HG03457 (cell line): ENCODE results near the gene MBD6.

Experiments used
- ATAC-seq: cut with Tn5 transposase; IDR thresholded peaks from one replicate; pipeline ENCODE4 v1.9.1; 2021; ENCODE audit warnings: moderate number of reproducible peaks; ENCODE audit not compliant: unreplicated experiment

Gene MBD6

DNA sequence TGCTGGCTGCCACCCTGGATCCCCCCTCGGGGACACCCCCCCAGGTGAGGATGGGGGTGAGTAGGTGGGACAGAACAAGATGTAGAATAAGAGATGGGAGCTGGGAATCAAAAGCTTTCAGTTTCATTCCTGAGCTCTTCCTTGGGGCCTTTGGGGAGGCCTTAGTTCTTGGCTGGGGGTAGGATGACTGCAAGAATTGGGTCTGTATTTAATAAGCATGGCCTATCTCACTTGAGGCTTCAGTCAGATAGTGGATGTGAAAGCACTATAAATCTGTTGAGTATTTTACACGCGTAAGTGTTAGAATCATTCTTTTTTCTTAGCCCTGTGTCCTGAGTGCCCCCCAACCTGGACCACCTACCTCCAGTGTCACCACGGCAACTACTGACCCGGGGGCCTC is 4.6 kb downstream of the MBD6 start:
- ATAC-seq: no peak

DNA sequence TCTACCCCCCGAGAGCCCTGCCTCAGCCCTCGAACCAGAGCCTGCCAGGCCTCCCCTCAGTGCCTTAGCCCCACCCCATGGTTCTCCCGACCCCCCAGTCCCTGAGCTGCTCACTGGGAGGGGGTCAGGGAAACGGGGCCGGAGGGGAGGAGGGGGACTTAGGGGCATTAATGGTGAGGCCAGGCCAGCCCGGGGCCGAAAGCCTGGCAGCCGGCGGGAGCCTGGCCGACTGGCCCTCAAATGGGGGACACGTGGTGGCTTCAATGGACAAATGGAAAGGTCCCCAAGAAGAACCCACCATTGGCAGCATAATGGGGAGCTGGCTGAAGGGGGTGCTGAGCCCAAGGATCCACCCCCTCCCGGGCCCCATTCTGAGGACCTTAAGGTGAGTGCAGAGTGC is 5.6 kb downstream of the MBD6 start:
- no peak for ATAC-seq

DNA sequence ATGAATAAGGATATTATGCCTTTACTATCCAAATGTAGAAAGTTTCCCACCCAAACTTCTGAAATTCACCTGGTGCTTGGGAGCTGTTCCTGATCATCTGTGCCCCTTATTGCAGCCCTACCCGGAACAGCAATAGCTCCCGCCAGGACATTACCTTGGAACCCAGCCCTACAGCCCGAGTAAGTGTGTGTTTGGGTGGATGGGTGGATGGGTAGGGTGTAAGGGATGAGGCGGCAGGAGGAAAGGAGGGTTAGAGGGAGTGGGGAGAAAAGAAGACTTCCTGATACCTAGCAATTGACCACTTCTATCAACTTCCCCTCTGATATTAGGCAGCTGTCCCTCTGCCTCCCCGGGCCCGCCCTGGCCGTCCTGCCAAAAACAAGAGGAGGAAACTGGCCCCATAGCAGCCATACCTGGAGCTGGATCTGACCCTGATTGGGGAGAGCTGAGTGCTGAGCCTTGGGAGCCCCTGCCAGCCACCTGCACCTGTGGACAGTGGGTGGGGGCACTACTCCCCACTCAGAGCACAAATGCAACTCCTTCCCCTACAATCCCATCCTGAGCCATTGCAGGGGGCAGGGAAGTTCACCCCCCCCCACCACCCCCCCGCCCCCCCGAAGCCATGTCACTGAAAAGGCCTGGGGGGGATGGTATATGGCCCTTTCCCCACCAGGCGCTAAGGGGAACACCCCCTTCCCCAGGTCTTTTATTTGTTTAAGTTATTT is 6.4 kb downstream of the MBD6 start:
- ATAC-seq: no peak

- no peak for ATAC-seq
Measured at GRCh38 chr12:57529831-57530230, 7.2 kb downstream of the MBD6 start.

DNA sequence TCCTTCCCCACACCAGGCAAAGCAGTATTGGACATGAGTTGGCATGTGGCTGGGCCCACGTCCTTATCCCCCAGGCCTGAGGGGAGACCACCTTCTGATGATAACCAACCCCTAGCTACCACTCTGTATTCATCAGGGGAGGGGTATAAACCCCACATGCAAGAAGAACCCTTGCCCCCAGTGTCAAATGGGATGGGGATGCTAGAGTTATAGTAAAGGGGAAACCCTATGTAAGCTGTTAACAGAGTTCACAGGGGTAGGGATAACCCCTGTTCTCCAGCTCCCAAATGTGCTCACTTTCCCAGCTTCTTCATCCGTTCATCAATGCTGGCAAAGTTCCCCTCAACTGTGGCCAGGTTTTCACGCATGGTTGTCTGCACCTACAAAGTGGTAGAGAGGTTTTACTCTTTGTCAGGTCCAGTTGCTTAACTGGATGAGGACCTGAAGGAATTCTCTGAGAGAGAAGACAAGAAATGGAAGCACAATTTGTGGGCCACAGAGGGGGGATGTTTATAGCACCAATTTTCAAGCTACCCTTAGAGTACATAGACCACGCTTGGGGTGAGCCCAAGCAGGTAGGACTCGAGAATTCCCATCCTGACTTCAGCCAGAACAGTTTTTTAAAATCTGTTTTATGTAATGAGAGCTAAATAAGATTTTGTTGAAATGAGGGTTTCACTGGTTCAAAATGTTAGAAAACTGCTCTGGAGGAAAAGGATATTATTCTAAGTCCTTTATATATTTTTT is 7.9 kb downstream of the MBD6 start:
- ATAC-seq: no peak

DNA sequence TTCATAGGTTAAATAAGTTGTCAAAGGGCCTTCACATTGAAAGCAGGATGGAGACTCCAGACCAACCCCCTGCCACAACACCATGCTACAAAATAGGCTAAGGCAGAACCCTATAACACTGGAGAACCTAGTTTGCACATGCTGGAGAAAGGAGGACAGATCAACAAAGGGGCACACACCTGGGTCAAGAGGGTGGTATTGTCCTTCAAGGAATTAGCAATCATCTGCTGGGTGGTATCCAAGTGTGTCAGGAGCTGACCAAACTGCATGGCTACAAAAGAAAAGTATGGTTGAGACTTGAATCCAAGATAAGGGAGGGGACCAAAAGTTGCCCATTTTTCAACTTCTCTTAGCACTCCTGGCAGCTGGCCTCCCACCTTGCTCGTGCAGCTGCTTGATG is 9.2 kb downstream of the MBD6 start:
- no peak for ATAC-seq

DNA sequence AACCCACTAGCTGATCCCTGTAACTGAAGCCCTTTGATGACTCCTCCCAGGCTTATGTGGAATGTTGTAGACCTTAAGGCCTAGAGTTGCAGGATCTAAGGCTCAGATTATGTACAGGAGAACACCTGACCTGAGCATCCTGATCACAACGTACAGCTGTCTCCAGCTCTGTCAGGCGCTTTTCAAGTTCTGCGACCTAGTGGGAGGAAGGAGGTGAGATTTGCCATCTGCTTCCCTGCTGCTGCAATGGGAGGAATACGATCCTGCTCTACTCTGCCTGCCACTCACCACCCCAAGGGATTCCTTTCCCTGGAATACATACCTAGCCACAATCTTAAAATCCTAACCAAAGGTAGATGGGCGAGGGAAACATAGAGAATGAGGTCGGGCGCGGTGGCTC is 10.5 kb downstream of the MBD6 start:
- no peak for ATAC-seq

GRCh38 chr12:57534250-57534649 is 11.6 kb downstream of the MBD6 start:
- ATAC-seq: no peak

- no peak for ATAC-seq
Measured at GRCh38 chr12:57534991-57535543, 12.4 kb downstream of the MBD6 start.

- no peak for ATAC-seq
Measured at GRCh38 chr12:57535764-57536596, 13.4 kb downstream of the MBD6 start.

DNA sequence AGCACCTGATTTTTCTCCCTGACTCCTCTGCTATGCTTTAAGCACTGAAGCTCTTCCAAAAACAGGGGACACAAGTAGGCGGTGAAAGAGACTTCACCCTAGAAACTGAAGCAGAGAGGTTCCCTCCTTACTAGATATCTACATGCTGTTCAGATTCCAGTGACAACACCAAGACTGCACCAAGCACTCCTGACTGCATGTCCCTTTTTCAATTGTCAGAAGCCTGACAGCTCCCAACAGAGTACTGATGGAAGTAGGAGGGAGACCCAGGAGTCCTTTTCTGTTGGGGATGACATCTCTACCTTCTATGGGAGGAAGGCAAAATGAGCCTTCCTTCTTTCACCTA is 13.9 kb downstream of the MBD6 start:
- ATAC-seq: no peak

DNA sequence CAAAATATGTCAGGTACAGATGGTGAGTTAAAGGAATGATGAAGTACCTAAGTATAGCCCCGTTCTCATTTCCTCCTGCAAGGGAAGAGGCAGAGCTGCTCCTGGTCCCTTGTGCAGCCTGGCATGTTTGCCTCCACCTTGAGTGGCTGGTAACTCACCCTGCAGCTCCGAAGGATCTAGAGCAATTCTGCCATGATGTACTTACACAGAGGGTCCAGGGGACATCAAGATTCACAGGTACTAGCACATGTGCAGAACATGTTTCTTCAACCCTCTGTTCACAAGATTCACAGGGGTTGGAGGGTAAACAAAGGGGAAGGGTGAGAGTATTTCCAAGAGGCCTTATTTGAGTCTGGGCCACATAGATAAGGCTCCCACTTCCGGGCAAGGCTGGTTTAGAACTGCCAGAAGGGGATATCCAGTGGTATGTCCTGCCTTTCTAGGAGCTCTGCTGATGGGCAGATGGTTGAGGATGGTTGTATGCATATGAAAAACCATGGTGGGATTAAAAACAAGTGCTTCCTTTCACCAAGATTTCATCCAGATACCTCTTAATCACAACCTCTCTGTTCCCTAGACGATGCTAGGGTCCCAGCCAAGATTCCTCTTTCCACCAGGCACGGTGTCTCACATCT is 16.6 kb downstream of the MBD6 start:
- ATAC-seq: no peak

- ATAC-seq: no peak
Measured at GRCh38 chr12:57541001-57541400, 18.4 kb downstream of the MBD6 start.

DNA sequence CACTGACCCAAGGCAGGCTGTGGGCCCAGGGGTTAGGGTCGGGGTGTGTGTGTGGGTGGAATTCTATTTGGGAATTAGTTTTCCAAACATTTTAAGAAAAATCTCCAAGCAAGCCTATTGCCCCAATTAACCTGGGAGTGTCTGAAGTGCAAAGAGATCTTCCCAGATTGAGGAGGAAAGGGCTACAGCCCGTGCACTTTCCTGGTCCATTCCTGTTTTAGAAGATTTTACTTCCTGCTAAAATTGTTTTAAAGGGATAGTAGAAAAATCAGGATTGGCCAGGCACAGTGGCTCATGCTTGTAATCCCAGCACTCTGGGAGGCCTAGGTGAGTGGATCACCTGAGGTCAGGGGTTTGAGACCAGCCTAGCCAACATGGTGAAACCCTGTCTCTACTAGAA is 19.1 kb downstream of the MBD6 start:
- ATAC-seq: no peak

DNA sequence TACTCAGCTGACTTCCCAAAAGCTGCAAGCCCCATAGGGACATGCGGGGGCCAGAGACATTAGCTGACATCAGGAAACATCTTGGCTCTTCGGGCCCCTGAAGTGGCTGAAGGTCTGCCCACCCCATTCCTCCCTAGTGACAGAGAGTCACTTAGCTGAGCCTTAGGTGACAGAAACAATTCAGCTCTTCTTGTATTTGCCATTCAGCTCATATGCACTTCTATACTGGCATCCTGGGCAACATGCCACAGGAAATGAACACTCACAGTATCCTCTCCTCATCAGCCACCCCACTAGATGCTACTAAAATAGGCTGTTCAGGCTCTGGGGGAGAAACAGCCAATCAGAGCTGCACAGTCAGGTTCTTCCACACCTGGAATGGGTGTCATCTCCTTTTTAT is 21.0 kb downstream of the MBD6 start:
- ATAC-seq: no peak

DNA sequence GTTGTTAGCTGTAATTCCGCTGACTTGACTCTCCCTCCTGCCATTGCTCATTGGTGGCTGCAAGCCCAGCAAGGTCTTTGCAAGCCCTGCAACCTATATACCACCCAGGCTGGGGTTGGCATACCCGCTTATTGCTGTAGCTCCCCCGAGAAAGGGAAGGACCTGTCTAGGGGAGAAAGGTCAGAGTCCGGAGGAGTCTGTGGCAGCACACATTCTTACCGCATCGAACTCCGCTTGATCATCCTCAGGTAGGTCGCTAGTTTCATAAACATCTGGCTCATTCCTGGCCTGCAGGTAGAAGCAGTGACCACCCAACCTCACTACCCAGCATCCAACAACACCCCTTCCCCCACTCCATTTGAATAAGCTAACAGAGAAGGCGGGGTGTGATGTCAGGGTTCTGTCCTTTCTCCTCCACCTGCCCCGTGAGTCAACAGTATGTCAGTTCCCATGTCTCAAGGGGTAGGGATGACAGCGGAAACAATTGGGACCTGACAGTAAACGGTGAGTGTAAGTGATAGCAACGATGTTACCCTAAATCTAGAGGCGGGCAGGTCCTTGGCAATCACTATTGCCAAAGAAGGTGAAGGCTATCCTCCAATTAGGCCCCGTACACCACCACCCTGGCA is 23.3 kb downstream of the MBD6 start:
- no peak for ATAC-seq

DNA sequence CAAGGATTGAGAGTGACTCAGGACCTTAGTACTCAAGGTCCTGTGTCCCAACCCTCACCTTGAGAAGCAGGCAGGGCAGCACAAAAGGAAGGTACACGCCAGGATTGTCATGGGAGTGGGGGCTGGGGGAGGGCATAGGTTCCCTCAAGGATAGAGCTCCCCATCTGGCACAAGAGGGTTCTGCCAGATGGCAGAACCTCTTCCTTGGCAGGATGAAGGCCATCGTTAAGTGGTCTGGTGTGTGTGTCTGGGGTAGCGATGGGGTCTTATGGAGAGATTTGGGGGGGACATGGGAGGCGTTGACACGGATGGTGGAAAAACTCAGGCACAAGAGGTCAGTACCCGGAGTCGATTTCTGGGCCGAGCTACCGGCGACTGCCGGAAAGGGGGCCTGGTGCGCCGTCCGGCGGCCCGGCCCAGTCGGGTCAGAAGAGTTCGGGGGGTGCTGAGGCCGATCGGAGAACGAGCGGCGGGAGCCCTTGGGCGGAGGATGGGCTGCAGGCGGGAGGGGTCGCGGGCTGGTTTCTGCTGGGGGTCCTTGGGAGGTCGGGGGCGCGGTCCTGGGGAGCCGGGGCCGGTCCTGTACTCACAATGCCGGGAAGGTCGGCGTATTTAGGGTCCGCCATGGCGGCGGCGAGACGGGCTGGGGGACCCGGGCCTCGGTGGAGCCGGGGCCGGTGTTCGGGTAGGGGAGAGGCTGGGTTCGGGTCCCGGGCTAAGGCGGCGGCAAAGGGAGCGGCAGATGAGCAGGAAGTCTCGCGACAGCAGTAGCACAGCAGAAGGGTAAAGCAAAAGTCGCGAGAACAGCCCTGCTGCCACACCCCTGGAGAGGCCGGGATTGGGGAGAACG is 24.0 kb downstream of the MBD6 start, which contains the start of gene DCTN2:
TSS of gene DCTN2 (minus strand) at position 755 of the 850 bp plus-strand sequence. CDS start at position 626, 129 bp downstream.
- peak; percentile 96 for ATAC-seq

DNA sequence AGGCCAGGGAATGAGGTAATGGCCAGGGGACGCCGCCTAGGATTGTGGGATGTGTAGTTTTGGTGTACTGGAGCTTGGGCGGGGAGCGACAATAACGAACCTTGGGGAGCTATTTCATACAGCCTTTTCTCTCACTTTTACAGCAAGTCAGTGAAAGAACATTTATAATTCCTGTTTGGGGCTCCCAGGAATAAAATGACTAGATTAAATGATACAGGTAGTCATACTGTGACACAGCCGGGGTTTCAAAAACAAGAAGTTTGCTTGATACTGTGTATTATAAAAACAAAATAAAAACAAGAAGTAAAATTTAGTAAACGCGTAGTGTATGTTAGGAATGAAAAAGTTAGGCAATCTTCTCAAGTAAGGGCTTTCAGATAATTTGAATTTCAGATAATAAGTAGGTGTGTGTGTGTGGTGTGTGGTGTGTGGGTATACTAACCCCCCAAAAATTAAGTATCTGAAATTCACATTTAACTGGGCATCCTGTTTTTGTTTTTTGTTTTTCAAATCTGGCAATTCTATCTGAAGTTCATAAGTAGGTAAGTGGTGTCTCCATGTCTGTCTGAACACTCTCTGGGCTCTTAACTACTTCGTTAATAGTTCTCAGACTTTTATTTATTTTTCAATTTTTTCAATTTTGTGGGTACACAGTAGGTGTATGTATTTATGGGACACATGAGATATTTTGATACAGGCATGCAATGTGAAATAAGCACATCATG is 24.8 kb downstream of the MBD6 start:
- ATAC-seq: no peak

DNA sequence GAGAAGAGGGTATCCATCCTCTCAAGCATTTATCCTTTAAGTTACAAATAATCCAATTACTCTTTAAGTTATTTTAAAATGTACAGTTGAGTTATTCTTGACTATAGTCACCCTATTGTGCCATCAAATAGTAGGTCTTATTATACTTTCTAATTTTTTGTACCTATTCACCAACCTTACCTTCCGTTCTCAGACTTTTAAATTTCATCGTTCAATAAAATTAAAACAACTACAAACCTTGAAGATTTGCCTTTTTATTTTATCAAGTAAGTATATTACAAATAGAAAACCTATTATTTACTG is 25.3 kb downstream of the MBD6 start:
- ATAC-seq: no peak
